Uterus (tissue), 4 donors: ENCODE measurements around the gene LTBP1. TPM values are rescaled to one million over a fixed set of nuclear protein-coding genes. Genes with fewer than 3 reads are reported as not detected.

ENCODE experiments used
- DNase-seq, 2 donors: peaks; one replicate each; pipeline ENCODE4 v3.0.0-alpha.2; 2019 to 2020
- H3K27ac ChIP-seq, 2 donors: fragments of 200-600 bp; sonication (generic); 1 replicate in 1 of 2; 2 replicates in 1 of 2; pipeline ENCODE4 v1.5.1; 2016 to 2018
- H3K27me3 ChIP-seq, 2 donors: fragments of 200-600 bp; sonication (generic); one replicate each; pipeline ENCODE4 v1.5.1; 2018 to 2019; ENCODE audit warnings: control low read depth in 1 of 2
- H3K36me3 ChIP-seq, 2 donors: fragments of 200-600 bp; sonication (generic); one replicate each; pipeline ENCODE4 v1.5.1; 2019; ENCODE audit warnings: control low read depth in 1 of 2
- H3K4me1 ChIP-seq, 2 donors: fragments of 200-600 bp; sonication (generic); one replicate each; pipeline ENCODE4 v1.5.1; 2018 to 2019; ENCODE audit warnings: control low read depth in 1 of 2
- H3K4me3 ChIP-seq, 2 donors: fragments of 200-600 bp; sonication (generic); 1 replicate in 1 of 2; 2 replicates in 1 of 2; pipeline ENCODE4 v1.5.1; 2018 to 2019; ENCODE audit warnings: mild to moderate bottlenecking in 1 of 2
- H3K9me3 ChIP-seq, 2 donors: fragments of 200-600 bp; sonication (generic); one replicate each; pipeline ENCODE4 v1.5.1; 2019; ENCODE audit warnings: control low read depth in 1 of 2
- POLR2A ChIP-seq, 2 donors: fragments of 450-650 bp; IDR thresholded peaks; one replicate each; pipeline ENCODE4 v1.6.1; 2016; ENCODE audit warnings: antibody characterized with exemption in 2 of 2, mild to moderate bottlenecking in 1 of 2, moderate library complexity in 1 of 2
- intact Hi-C: fragments of 100-400 bp; cut with DNase I; formaldehyde crosslinking; loops from one replicate; pipeline ENCODE4 v1.15.1; 2023; ENCODE audit warnings: low total_unique reads
- microRNA-seq: library from miRNA; unstranded; fragments of <30 nt; microRNA quantifications from one replicate; pipeline ENCODE4, GENCODE V29; 2016; ENCODE audit warnings: borderline microRNAs expressed, borderline replicate concordance
- small RNA-seq: library from RNA; depleted of rRNA; stranded (forward); fragments of <200 nt; gene quantifications from one replicate; pipeline ENCODE3, GENCODE V24; 2016
- total RNA-seq, 4 donors: library from RNA; depleted of rRNA in 3 of 4; stranded (reverse); fragments of >200 nt in 3 of 4; gene quantifications; one replicate each; pipeline versions ENCODE4 v1.1.0 to v1.2.4, GENCODE V29; 2014 to 2023
- TF ChIP-seq, protein P1 (sequence below), 4 experiments: fragments of 200-600 bp in 2 of 4; fragments of 450-650 bp in 2 of 4; sonication (generic) in 2 of 4; IDR thresholded peaks; one replicate each; pipeline ENCODE4 v1.5.1; 2016 to 2019; ENCODE audit warnings: antibody characterized with exemption in 4 of 4, mild to moderate bottlenecking in 2 of 4, moderate library complexity in 1 of 4
- donor health status: DM: yes; HTN: yes; CAD: no.

LTBP1 gene
- total RNA-seq, 4 donors from 2014 or later, result 72.5 to 322 (median 92.2) TPM

GRCh38 chr2:33442528-33443079, 495.9 kb downstream of the LTBP1 start:
- TF ChIP-seq POLR2A (IDR thresholded peaks at IDR 0.05), result no peak
- TF ChIP-seq, protein P1, sequence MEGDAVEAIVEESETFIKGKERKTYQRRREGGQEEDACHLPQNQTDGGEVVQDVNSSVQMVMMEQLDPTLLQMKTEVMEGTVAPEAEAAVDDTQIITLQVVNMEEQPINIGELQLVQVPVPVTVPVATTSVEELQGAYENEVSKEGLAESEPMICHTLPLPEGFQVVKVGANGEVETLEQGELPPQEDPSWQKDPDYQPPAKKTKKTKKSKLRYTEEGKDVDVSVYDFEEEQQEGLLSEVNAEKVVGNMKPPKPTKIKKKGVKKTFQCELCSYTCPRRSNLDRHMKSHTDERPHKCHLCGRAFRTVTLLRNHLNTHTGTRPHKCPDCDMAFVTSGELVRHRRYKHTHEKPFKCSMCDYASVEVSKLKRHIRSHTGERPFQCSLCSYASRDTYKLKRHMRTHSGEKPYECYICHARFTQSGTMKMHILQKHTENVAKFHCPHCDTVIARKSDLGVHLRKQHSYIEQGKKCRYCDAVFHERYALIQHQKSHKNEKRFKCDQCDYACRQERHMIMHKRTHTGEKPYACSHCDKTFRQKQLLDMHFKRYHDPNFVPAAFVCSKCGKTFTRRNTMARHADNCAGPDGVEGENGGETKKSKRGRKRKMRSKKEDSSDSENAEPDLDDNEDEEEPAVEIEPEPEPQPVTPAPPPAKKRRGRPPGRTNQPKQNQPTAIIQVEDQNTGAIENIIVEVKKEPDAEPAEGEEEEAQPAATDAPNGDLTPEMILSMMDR (IDR thresholded peaks at IDR 0.05), result no peak
- no peaks in the 10 kb centered on the region for H3K4me1 ChIP-seq
- no peak for DNase-seq
- H3K36me3 ChIP-seq, result no peaks in the 10 kb centered on the region
- H3K27ac ChIP-seq, result peak overlapping the region in 1 of 2 donors; percentile 31
- no peaks in the 10 kb centered on the region for H3K27me3 ChIP-seq
- H3K9me3 ChIP-seq, result no peaks in the 10 kb centered on the region
- intact Hi-C loops, result no loop called here
- no peak overlapping the region for H3K4me3 ChIP-seq

DNA sequence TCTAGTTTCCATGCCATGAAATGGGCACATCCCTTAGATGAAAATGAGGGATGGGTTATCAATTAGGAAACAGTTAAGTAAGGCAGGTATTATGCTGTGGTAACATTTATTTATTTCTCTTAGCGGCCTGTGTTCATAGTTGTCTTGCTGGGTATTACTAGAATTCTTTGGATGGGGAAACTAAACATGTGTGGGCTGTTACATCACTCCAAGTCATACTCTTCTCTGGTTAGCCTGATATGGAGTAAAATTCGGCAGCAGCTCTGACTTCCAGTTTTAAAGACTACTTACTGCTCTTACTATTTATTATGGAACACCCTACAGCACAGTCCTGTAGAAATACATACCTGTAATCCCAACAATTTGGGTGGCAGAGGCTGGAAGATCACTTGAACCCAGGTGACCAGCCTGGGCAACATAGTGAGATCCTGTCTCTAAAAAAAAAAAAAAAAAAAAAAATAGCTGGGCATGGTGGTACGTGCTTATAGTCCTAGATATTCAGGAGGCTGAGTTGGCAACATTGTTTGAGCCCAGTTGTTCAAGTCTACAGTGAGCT, 496.6 kb downstream of the LTBP1 start:
- H3K27me3 ChIP-seq, result no peaks in the 10 kb centered on the region
- H3K36me3 ChIP-seq, result no peaks in the 10 kb centered on the region
- TF ChIP-seq, protein P1 (IDR thresholded peaks at IDR 0.05), result no peak
- no peak for TF ChIP-seq POLR2A (IDR thresholded peaks at IDR 0.05)
- H3K27ac ChIP-seq, result peak overlapping the region in 1 of 2 donors; percentile 31
- no peaks in the 10 kb centered on the region for H3K4me1 ChIP-seq
- H3K9me3 ChIP-seq, result no peaks in the 10 kb centered on the region
- H3K4me3 ChIP-seq, result no peak overlapping the region
- DNase-seq, result no peak
- intact Hi-C loops, result no loop called here

GRCh38 chr2:33444967-33445366, 498.2 kb downstream of the LTBP1 start:
- Histone ChIP-seq H3K36me3 (no peaks in the 10 kb centered on the region), H3K27ac (no peak overlapping the region), H3K9me3 (no peaks in the 10 kb centered on the region), H3K27me3 (no peaks in the 10 kb centered on the region), H3K4me3 (no peak overlapping the region), H3K4me1 (no peaks in the 10 kb centered on the region)
- DNase-seq, result no peak
- TF ChIP-seq, protein P1 (IDR thresholded peaks at IDR 0.05), result no peak
- TF ChIP-seq POLR2A (IDR thresholded peaks at IDR 0.05), result no peak
- intact Hi-C loops, result no loop called here

GRCh38 chr2:33448220-33448899, 501.6 kb downstream of the LTBP1 start:
- intact Hi-C loops, result no loop called here

More at GRCh38 chr2:33448220-33448899, 501.6 kb downstream of the LTBP1 start:
- H3K27me3 ChIP-seq, result no peaks in the 10 kb centered on the region
- no peaks in the 10 kb centered on the region for H3K9me3 ChIP-seq
- H3K36me3 ChIP-seq, result no peaks in the 10 kb centered on the region
- H3K4me1 ChIP-seq, result no peaks in the 10 kb centered on the region
- TF ChIP-seq, protein P1 (IDR thresholded peaks at IDR 0.05), result no peak
- no peak for TF ChIP-seq POLR2A (IDR thresholded peaks at IDR 0.05)
- no peak overlapping the region for H3K27ac ChIP-seq
- no peak for DNase-seq
- no peak overlapping the region for H3K4me3 ChIP-seq

Small RNAs within 50 kb of the gene (microRNA-seq; reads per million reads assigned to microRNA genes)
- not detected for gene MIR4430

Small RNAs within 50 kb of the gene (small RNA-seq; reads per million reads assigned to genes)
- not detected for gene RF00019
- gene RNA5SP91, result not detected
- gene RNA5SP92, result not detected
